ENCODE data around the gene SCAMP3. TPM values are rescaled to one million over a fixed set of nuclear protein-coding genes. Genes with fewer than 3 reads are reported as not detected.

The SCAMP3 gene
- total and polyA plus RNA-seq, 12 donors = 41.9 to 143 (median 94.1) TPM

- Histone ChIP-seq H3K9me3 (replicated peaks in 1 of 3) (no peaks in the 10 kb centered on the region), H3K36me3 (replicated peaks in 1 of 2) (peaks cover 0 to 17% of the 10 kb centered on the region in 2 donors), H3K27ac (peak overlapping the region in 2 of 5 donors; percentile 97 to 99), H3K4me1 (replicated peaks in 1 of 2) (peaks cover 22 to 37% of the 10 kb centered on the region in 2 donors), H3K27me3 (no peaks in the 10 kb centered on the region), H3K4me3 (no peak overlapping the region)
- intact Hi-C loops (cut with DNase I) = loop anchor here (5.0 kb wide), 2 partner anchors 69 to 344 kb away; partner anchors contain the start of gene RUSC1 (in 2 of the 2)
- TF ChIP-seq POLR2A (IDR thresholded peaks at IDR 0.05) (no peak), CTCF (IDR thresholded peaks at IDR 0.05) (no peak)
- 81 to 90% (median 88%) methylated on average over 5 of the region's 5 CpGs for WGBS, 4 donors
- no peak for DNase-seq
Observed at GRCh38 chr1:155253208-155253607, 9.0 kb downstream of the SCAMP3 start.

GRCh38 chr1:155251566-155251965 is 10.6 kb downstream of the SCAMP3 start:
- Histone ChIP-seq H3K27me3 (no peaks in the 10 kb centered on the region), H3K4me3 (no peak overlapping the region), H3K36me3 (replicated peaks in 1 of 2) (peaks cover 0 to 16% of the 10 kb centered on the region in 2 donors), H3K9me3 (replicated peaks in 1 of 3) (no peaks in the 10 kb centered on the region), H3K27ac (peak overlapping the region in 2 of 5 donors; percentile 59 to 81), H3K4me1 (replicated peaks in 1 of 2) (peaks cover 22 to 37% of the 10 kb centered on the region in 2 donors)
- intact Hi-C loops (cut with DNase I) = loop anchor here (5.0 kb wide), 2 partner anchors 71 to 346 kb away; partner anchors contain the start of gene RUSC1 (in 2 of the 2)
- DNase-seq = no peak
- TF ChIP-seq POLR2A (IDR thresholded peaks at IDR 0.05) = no peak
- WGBS, 4 donors = 48 to 79% (median 77%) methylated on average over 5 to 7 of the region's 7 CpGs

GRCh38 chr1:155250633-155251449 is 11.3 kb downstream of the SCAMP3 start:
- intact Hi-C loops (cut with DNase I) = loop anchor here (5.0 kb wide), 2 partner anchors 71 to 346 kb away; partner anchors contain the start of gene RUSC1 (in 2 of the 2)
- WGBS, 4 donors = 14 to 30% (median 15%) methylated on average over 8 to 23 of the region's 23 CpGs
- peak overlapping the region in 3 of 5 donors; percentile 58 to 81 (median 59) for H3K27ac ChIP-seq
- H3K36me3 ChIP-seq (replicated peaks in 1 of 2) = peaks cover 0 to 16% of the 10 kb centered on the region in 2 donors
- peak overlapping the region in 1 of 4 donors; percentile 45 for H3K4me3 ChIP-seq
- no peaks in the 10 kb centered on the region for H3K9me3 ChIP-seq (replicated peaks in 1 of 3)
- TF ChIP-seq POLR2A (IDR thresholded peaks at IDR 0.05) (no peak), CTCF (IDR thresholded peaks at IDR 0.05) (peak; percentile 100)
- no peaks in the 10 kb centered on the region for H3K27me3 ChIP-seq
- DNase-seq = peak; percentile 92 to 97 (median 94)
- peaks cover 22 to 33% of the 10 kb centered on the region in 2 donors for H3K4me1 ChIP-seq (replicated peaks in 1 of 2)

- intact Hi-C loops (cut with DNase I) = loop anchor here (5.0 kb wide), 2 partner anchors 72 to 347 kb away; partner anchors contain the start of gene RUSC1 (in 2 of the 2)
- H3K4me3 ChIP-seq = peak overlapping the region in 1 of 4 donors; percentile 45
- H3K4me1 ChIP-seq (replicated peaks in 1 of 2) = peaks cover 22 to 30% of the 10 kb centered on the region in 2 donors
Observed at GRCh38 chr1:155250246-155250632, 11.9 kb downstream of the SCAMP3 start.

More at GRCh38 chr1:155250246-155250632, 11.9 kb downstream of the SCAMP3 start:
- TF ChIP-seq POLR2A (IDR thresholded peaks at IDR 0.05) (no peak), CTCF (IDR thresholded peaks at IDR 0.05) (no peak)
- H3K27me3 ChIP-seq = no peaks in the 10 kb centered on the region
- no peak for DNase-seq
- H3K9me3 ChIP-seq (replicated peaks in 1 of 3) = no peaks in the 10 kb centered on the region
- H3K27ac ChIP-seq = peak overlapping the region in 2 of 5 donors; percentile 59 to 81
- peaks cover 0 to 16% of the 10 kb centered on the region in 2 donors for H3K36me3 ChIP-seq (replicated peaks in 1 of 2)
- WGBS, 4 donors = 30 to 32% (median 32%) methylated on average over 5 to 28 of the region's 28 CpGs; no CpG with 5 or more reads in 1 of the 4 donors
